ENCODE results near the gene YEATS2.

- TF ChIP-seq CTCF (IDR thresholded peaks at IDR 0.05) (no peak), POLR2A (IDR thresholded peaks at IDR 0.05) (no peak)
Measured at GRCh38 chr3:183837390-183837789, 139.8 kb downstream of the YEATS2 start.

Measured in lower leg skin (tissue), 3 donors.